ENCODE measurements around the gene ANKRD35. TPM values are rescaled to one million over a fixed set of nuclear protein-coding genes. Genes with fewer than 3 reads are reported as not detected.

Gene ANKRD35
- polyA plus RNA-seq, 3 donors, result 0.40 to 1.5 (median 1.3) TPM

GRCh38 chr1:145901312-145902021, 15.8 kb upstream of the ANKRD35 start:
- H3K27me3 ChIP-seq (ENCODE audit: control insufficient read depth in 2 of 2, insufficient read depth in 2 of 2, low read length in 2 of 2), result no peaks in the 10 kb centered on the region
- no peak overlapping the region for H3K4me3 ChIP-seq (replicated peaks in 1 of 3; ENCODE audit: low read depth in 2 of 3, low read length in 3 of 3)
- no peaks in the 10 kb centered on the region for H3K36me3 ChIP-seq (replicated peaks in 1 of 2; ENCODE audit: control insufficient read depth in 1 of 2, insufficient read depth in 2 of 2, low read length in 2 of 2)
- H3K4me1 ChIP-seq (ENCODE audit: control insufficient read depth in 1 of 2, insufficient read depth in 2 of 2, low read length in 2 of 2), result no peaks in the 10 kb centered on the region
- no peak overlapping the region for H2AFZ ChIP-seq (ENCODE audit: insufficient read depth, low read depth, low read length, poor library complexity, severe bottlenecking)
- no peaks in the 10 kb centered on the region for H4K20me1 ChIP-seq (ENCODE audit: insufficient read depth, low read length)
- WGBS (ENCODE audit: insufficient coverage), result 100% methylated on average over 5 of the region's 12 CpGs
- no peak overlapping the region for H3K9ac ChIP-seq (ENCODE audit: insufficient read depth, low read length, poor library complexity, severe bottlenecking)
- no peak for DNase-seq
- no peaks in the 10 kb centered on the region for H3K9me3 ChIP-seq (replicated peaks in 1 of 2; ENCODE audit: control insufficient read depth in 1 of 2, insufficient read depth in 1 of 2, low read length in 2 of 2)
- Mint-ChIP-seq H3K9me3 (no peaks in the 10 kb centered on the region), H3K27ac (no peak overlapping the region), H3K4me3 (no peak overlapping the region), H3K27me3 (ENCODE audit: low read depth in 3 of 3) (peaks cover 0 to 2% (median 0%) of the 10 kb centered on the region in 3 donors), H3K4me1 (no peaks in the 10 kb centered on the region), H3K36me3 (peaks cover 0 to 2% of the 10 kb centered on the region in 2 donors)
- no peak overlapping the region for H3K27ac ChIP-seq (ENCODE audit: low read depth in 1 of 2, low read length in 2 of 2)
- TF ChIP-seq CTCF (IDR thresholded peaks at IDR 0.05), result no peak
- intact Hi-C loops (cut with micrococcal nuclease), result no loop called here
- no peak overlapping the region for H3K4me2 ChIP-seq (replicated peaks; ENCODE audit: extremely low read depth, low read length, poor library complexity, severe bottlenecking)
- no peaks in the 10 kb centered on the region for H3K79me2 ChIP-seq (ENCODE audit: insufficient read depth, low read length)

GRCh38 chr1:145898756-145899155, 13.1 kb upstream of the ANKRD35 start:
- Mint-ChIP-seq H3K4me1 (no peaks in the 10 kb centered on the region), H3K36me3 (no peaks in the 10 kb centered on the region), H3K27me3 (ENCODE audit: low read depth in 3 of 3) (peaks cover 0 to 2% (median 2%) of the 10 kb centered on the region in 3 donors), H3K27ac (no peak overlapping the region), H3K9me3 (no peaks in the 10 kb centered on the region), H3K4me3 (no peak overlapping the region)
- Histone ChIP-seq H3K4me3 (replicated peaks in 1 of 3; ENCODE audit: low read depth in 2 of 3, low read length in 3 of 3) (no peak overlapping the region), H3K27me3 (ENCODE audit: control insufficient read depth in 2 of 2, insufficient read depth in 2 of 2, low read length in 2 of 2) (no peaks in the 10 kb centered on the region), H3K79me2 (ENCODE audit: insufficient read depth, low read length) (no peaks in the 10 kb centered on the region), H3K4me1 (ENCODE audit: control insufficient read depth in 1 of 2, insufficient read depth in 2 of 2, low read length in 2 of 2) (no peaks in the 10 kb centered on the region), H3K9ac (ENCODE audit: insufficient read depth, low read length, poor library complexity, severe bottlenecking) (no peak overlapping the region), H3K27ac (ENCODE audit: low read depth in 1 of 2, low read length in 2 of 2) (no peak overlapping the region), H4K20me1 (ENCODE audit: insufficient read depth, low read length) (no peaks in the 10 kb centered on the region), H3K36me3 (replicated peaks in 1 of 2; ENCODE audit: control insufficient read depth in 1 of 2, insufficient read depth in 2 of 2, low read length in 2 of 2) (no peaks in the 10 kb centered on the region), H3K4me2 (replicated peaks; ENCODE audit: extremely low read depth, low read length, poor library complexity, severe bottlenecking) (no peak overlapping the region), H2AFZ (ENCODE audit: insufficient read depth, low read depth, low read length, poor library complexity, severe bottlenecking) (no peak overlapping the region), H3K9me3 (replicated peaks in 1 of 2; ENCODE audit: control insufficient read depth in 1 of 2, insufficient read depth in 1 of 2, low read length in 2 of 2) (no peaks in the 10 kb centered on the region)
- TF ChIP-seq CTCF (IDR thresholded peaks at IDR 0.05), result no peak
- intact Hi-C loops (cut with micrococcal nuclease), result loop anchor here in 1 of 2 donors (10.0 kb wide), 1 partner anchor 116 kb away; no protein-coding TSS in a partner anchor
- DNase-seq, result no peak
- 91% methylated on average over 4 of the region's 5 CpGs for WGBS (ENCODE audit: insufficient coverage)
